GM18867 (cell line): Measurements from ENCODE around the gene MYL7.
A peak's percentile ranks its signal among the peaks of the same experiment; 100 is the strongest.

Experiments used
- ATAC-seq: cut with Tn5 transposase; IDR thresholded peaks from one replicate; pipeline ENCODE4 v1.9.1; 2021; ENCODE audit warnings: mild to moderate bottlenecking, moderate library complexity; ENCODE audit not compliant: unreplicated experiment

MYL7 gene

GRCh38 chr7:44101966-44102845, 38.9 kb downstream of the MYL7 start:
- ATAC-seq: no peak

GRCh38 chr7:44101303-44101965, 39.7 kb downstream of the MYL7 start:
- ATAC-seq: no peak

- ATAC-seq: no peak
Observed at GRCh38 chr7:44100458-44101302, 40.5 kb downstream of the MYL7 start.

- ATAC-seq: no peak
Observed at GRCh38 chr7:44099669-44100068, 41.5 kb downstream of the MYL7 start.

GRCh38 chr7:44098092-44099068, 42.8 kb downstream of the MYL7 start:
- no peak for ATAC-seq

GRCh38 chr7:44097064-44097932, 43.8 kb downstream of the MYL7 start:
- peak; percentile 75 for ATAC-seq

- no peak for ATAC-seq
Observed at GRCh38 chr7:44096326-44096881, 44.7 kb downstream of the MYL7 start.

- ATAC-seq: no peak
Observed at GRCh38 chr7:44095781-44096180, 45.4 kb downstream of the MYL7 start.

GRCh38 chr7:44094883-44095592, 46.1 kb downstream of the MYL7 start:
- no peak for ATAC-seq

GRCh38 chr7:44094365-44094764, 46.8 kb downstream of the MYL7 start:
- ATAC-seq: no peak

- ATAC-seq: no peak
Observed at GRCh38 chr7:44093102-44093641, 48.0 kb downstream of the MYL7 start.
